ENCODE data around the gene DGKI.

DNA sequence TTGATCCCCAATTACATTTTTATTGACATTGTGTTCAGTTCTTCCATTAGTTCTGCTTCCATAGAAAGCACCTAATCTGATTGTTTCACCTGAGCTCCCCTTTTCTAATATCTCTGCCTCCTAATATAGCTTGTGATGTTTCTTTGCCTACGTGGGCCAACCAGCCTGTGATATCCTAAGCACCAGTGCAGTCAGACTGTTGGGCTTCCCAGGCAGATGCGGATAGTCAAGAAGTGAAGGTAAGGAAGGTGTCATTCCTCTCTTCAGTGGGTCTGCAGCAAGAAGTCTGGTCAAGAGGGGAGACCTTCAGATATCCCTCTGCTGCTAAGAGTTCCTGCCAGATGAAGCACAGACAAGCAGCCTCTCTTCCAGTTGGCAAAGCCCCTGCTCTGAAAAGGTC lies 16.2 kb upstream of the DGKI start:
- TF ChIP-seq, protein P1, sequence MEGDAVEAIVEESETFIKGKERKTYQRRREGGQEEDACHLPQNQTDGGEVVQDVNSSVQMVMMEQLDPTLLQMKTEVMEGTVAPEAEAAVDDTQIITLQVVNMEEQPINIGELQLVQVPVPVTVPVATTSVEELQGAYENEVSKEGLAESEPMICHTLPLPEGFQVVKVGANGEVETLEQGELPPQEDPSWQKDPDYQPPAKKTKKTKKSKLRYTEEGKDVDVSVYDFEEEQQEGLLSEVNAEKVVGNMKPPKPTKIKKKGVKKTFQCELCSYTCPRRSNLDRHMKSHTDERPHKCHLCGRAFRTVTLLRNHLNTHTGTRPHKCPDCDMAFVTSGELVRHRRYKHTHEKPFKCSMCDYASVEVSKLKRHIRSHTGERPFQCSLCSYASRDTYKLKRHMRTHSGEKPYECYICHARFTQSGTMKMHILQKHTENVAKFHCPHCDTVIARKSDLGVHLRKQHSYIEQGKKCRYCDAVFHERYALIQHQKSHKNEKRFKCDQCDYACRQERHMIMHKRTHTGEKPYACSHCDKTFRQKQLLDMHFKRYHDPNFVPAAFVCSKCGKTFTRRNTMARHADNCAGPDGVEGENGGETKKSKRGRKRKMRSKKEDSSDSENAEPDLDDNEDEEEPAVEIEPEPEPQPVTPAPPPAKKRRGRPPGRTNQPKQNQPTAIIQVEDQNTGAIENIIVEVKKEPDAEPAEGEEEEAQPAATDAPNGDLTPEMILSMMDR (IDR thresholded peaks at IDR 0.05), result no peak
- no peak for TF ChIP-seq POLR2A (IDR thresholded peaks at IDR 0.05)
